Stimulated activated CD8-positive, alpha-beta memory T cell treated with anti-CD3 and anti-CD28 coated beads, Interleukin-4, amount 100 ng/mL, for 48 hours (primary cell): ENCODE measurements around the gene USP46.
A peak's percentile ranks its signal among the peaks of the same experiment; 100 is the strongest.

Experiments used
- DNase-seq: peaks from one replicate; pipeline ENCODE4 v3.0.0-alpha.2; 2020

The USP46 gene

GRCh38 chr4:52568351-52568750 is 90.8 kb downstream of the USP46 start:
- DNase-seq, result no peak

- no peak for DNase-seq
Measured at GRCh38 chr4:52566136-52567031, 92.7 kb downstream of the USP46 start.

- DNase-seq, result no peak
Measured at GRCh38 chr4:52560844-52561280, 98.2 kb downstream of the USP46 start.

DNA sequence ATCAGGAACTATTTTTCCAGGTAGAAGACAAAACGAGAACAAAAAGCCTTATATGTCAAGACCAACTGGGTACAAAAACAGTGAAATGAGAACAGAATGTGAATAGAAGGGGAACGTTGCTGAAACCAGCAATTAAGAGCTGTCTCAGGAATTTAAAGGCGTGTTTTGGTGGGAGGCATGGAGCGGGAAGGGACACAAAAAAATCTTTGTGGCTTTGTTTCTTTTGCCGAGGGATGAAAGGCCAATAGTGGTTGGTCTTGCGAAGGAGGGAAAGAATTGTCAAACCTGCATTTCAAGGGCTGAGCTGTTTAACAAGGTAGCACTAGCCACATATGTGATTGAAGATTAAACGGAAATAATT is 103.8 kb downstream of the USP46 start:
- no peak for DNase-seq

GRCh38 chr4:52554612-52555355 is 104.3 kb downstream of the USP46 start:
- DNase-seq, result no peak

DNA sequence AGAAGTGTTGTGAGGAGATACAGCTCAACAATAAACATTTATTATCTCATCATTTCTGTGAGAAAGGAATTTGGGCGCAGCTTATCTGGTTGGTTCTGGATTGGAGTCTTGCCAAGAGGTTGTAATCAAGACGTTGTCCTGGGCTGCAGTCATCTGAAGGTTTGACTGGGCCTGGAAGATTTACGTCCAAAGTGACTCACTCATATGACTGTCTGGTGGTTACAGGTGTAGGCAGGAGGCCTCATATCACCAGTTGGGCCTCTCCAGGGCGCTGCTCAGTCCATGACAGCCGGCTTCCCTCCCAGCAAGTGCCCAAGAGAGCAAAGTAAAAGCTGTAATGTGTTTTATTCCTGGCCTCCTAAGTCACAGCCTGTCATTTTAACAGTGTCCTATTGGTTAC is 106.3 kb downstream of the USP46 start:
- DNase-seq, result no peak

DNA sequence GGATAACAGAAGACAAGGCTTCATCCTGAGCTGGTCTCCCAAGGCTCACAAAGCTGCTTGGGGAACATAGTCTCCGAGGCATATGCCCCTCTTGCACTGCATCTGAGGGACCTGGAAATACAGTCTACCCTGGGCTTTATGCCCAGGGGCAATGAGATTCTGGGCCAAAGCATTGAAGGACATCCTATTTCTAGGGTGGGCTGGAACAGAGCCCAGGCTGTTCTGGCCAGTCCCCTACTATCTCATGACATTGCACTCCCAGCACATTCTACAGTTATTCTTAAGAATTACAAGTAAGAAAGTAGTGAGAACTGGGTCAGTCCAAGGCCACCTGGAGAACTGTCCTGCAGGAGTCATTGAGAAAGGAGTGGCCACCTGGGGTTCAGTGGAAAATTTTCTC is 107.6 kb downstream of the USP46 start:
- DNase-seq, result no peak

DNA sequence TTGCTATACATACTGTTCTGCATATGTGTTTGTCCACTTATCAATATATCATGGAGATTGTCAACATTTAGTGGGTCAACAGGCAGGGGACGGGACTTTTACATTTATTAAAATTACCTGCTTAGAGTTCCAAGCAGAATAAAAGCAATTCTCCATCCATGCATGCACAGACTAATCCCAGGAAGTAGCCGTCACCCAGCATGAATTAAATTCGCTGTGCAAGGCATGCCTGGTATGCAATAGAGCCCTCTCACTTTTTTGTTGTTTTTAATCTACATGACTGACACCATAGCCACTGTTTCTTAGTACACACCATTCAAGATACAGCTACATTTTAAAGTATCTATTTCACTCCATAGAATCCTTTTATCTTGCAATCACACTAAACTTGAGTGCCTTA is 108.9 kb downstream of the USP46 start:
- DNase-seq, result no peak

- DNase-seq, result no peak
Measured at GRCh38 chr4:52548818-52549570, 110.1 kb downstream of the USP46 start.

DNA sequence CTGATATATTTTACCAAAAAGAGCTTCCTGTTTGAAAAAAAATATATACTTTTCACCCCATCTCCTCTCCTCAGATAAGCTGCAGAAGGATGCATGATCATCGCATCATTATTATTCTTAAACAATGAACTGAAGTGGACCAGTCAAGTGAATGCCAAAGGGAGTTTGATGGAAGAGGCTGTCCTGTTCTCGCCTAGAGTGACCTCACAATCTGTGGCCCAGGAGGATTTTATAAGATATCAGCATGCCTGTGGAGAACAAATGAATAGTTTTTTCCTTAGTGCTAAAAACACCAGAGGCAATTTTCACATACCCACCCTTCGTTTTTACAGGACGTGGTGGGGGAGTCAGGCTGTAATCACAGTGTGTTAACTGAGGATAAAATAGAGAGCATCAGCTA is 112.7 kb downstream of the USP46 start:
- DNase-seq, result no peak

GRCh38 chr4:52545099-52546069 is 113.7 kb downstream of the USP46 start:
- peak; percentile 78 for DNase-seq
